Measurements from ENCODE around the gene SORCS3.

SORCS3 gene

DNA sequence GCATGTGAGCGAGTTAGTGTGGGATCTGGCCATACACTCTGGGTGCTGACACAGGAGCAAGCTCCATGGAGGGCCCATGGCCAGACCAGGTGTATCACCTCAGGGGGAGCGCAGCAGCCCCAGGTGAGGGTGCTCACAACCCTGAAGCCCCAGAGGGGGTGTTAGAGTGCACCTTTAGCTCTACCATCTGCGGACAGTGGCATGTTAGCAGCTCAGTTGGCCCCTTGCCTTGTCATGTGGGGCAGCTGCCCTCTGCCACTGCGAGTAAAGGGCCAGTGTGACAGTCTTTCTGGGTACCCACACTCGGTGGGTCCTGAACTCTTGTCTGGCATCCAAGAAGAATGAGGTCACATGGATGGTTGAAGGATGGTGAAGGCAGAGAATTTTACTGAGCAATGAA is 600.2 kb downstream of the SORCS3 start:
- TF ChIP-seq, protein P1, sequence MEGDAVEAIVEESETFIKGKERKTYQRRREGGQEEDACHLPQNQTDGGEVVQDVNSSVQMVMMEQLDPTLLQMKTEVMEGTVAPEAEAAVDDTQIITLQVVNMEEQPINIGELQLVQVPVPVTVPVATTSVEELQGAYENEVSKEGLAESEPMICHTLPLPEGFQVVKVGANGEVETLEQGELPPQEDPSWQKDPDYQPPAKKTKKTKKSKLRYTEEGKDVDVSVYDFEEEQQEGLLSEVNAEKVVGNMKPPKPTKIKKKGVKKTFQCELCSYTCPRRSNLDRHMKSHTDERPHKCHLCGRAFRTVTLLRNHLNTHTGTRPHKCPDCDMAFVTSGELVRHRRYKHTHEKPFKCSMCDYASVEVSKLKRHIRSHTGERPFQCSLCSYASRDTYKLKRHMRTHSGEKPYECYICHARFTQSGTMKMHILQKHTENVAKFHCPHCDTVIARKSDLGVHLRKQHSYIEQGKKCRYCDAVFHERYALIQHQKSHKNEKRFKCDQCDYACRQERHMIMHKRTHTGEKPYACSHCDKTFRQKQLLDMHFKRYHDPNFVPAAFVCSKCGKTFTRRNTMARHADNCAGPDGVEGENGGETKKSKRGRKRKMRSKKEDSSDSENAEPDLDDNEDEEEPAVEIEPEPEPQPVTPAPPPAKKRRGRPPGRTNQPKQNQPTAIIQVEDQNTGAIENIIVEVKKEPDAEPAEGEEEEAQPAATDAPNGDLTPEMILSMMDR (conservative IDR thresholded peaks at IDR 0.05; ENCODE audit: low read depth, low read length): no peak
- H3K4me3 ChIP-seq (ENCODE audit: low read length): no peak overlapping the region
- no peak for DNase-seq (ENCODE audit: low read depth)

DNA sequence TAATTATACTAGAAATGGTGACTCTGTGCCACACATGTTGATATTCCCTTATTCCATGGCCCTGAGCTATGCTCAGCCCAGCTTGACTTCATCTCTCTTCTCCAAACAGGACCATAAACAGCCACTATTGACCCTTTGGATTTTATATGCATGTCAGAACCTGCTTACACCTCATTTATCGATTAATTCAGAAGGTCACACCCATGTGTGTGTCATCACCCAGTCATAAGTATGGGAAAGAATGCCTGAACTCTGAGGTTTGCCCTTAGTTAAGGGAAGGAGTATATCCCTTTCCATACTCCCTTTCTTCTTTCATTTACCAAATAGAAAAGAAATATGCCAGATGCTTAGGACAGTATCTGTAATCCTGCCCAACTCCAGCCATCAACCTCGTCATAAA is 602.3 kb downstream of the SORCS3 start:
- H3K4me3 ChIP-seq (ENCODE audit: low read length): no peak overlapping the region
- TF ChIP-seq, protein P1 (conservative IDR thresholded peaks at IDR 0.05; ENCODE audit: low read depth, low read length): no peak
- DNase-seq (ENCODE audit: low read depth): no peak

DNA sequence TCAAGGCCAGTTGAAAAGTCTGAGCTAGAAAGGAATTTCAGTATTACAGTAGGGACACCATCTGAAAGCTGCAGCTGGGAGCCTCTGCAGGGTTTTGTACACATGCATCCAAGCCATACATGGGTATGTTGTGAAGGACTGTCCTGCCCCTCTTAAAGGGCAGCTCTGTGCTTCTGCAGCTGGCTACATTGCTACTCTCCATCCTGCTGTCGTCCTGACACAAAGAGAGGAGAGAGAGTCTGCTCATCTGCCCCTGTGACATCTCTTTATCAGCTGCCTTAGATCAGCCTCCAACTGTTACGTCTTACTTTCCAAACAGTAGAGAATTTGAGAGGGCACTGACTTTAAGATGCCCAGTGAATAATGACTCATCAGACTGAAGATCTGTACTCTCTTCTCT is 602.7 kb downstream of the SORCS3 start:
- TF ChIP-seq, protein P1 (conservative IDR thresholded peaks at IDR 0.05; ENCODE audit: low read depth, low read length): no peak
- no peak overlapping the region for H3K4me3 ChIP-seq (ENCODE audit: low read length)
- DNase-seq (ENCODE audit: low read depth): no peak

- no peak for DNase-seq (ENCODE audit: low read depth)
- TF ChIP-seq, protein P1 (conservative IDR thresholded peaks at IDR 0.05; ENCODE audit: low read depth, low read length): no peak
- H3K4me3 ChIP-seq (ENCODE audit: low read length): no peak overlapping the region
These were observed 606.9 kb downstream of the SORCS3 start for GRCh38 chr10:105247831-105248499.

GRCh38 chr10:105252911-105253310 is 611.8 kb downstream of the SORCS3 start:
- TF ChIP-seq, protein P1 (conservative IDR thresholded peaks at IDR 0.05; ENCODE audit: low read depth, low read length): no peak
- H3K4me3 ChIP-seq (ENCODE audit: low read length): no peak overlapping the region
- DNase-seq (ENCODE audit: low read depth): no peak

- no peak overlapping the region for H3K4me3 ChIP-seq (ENCODE audit: low read length)
- DNase-seq (ENCODE audit: low read depth): no peak
- TF ChIP-seq, protein P1 (conservative IDR thresholded peaks at IDR 0.05; ENCODE audit: low read depth, low read length): no peak
These were observed 612.6 kb downstream of the SORCS3 start for GRCh38 chr10:105253515-105254212.

Measured in retinal pigment epithelial cell (primary cell).